Ectodermal cell (in vitro differentiated cells): ENCODE measurements around the gene LIMS2.

Experiments
- H3K27ac ChIP-seq: 2 replicates; pipeline ENCODE4 v1.7.0; 2013; ENCODE audit warnings: mild to moderate bottlenecking, low read depth, low read length; ENCODE audit not compliant: insufficient read depth, poor library complexity, severe bottlenecking
- H3K27me3 ChIP-seq: 2 replicates; pipeline ENCODE4 v1.7.0; 2013; ENCODE audit warnings: mild to moderate bottlenecking, low read length; ENCODE audit not compliant: insufficient read depth, control insufficient read depth, poor library complexity, severe bottlenecking
- H3K36me3 ChIP-seq: one replicate; pipeline ENCODE4 v1.7.0; 2013; ENCODE audit warnings: low read length; ENCODE audit not compliant: control insufficient read depth, insufficient read depth
- H3K4me1 ChIP-seq: one replicate; pipeline ENCODE4 v1.7.0; 2013; ENCODE audit warnings: low read length; ENCODE audit not compliant: control insufficient read depth, insufficient read depth
- H3K4me3 ChIP-seq: 2 replicates; pipeline ENCODE4 v1.7.0; 2013; ENCODE audit warnings: low read depth, low read length, control low read depth; ENCODE audit not compliant: insufficient read depth
- H3K9me3 ChIP-seq: 2 replicates; pipeline ENCODE4 v1.7.0; 2013; ENCODE audit warnings: mild to moderate bottlenecking, low read length, moderate library complexity; ENCODE audit not compliant: control insufficient read depth
- WGBS, 2 experiments: methylation state at CpG; one replicate each; pipeline ENCODE4 v1.1.7; 2013; ENCODE audit warnings: missing lambda C conversion rate in 2 of 2; 5-methylcytosine and 5-hydroxymethylcytosine counted together

The LIMS2 gene

GRCh38 chr2:127618551-127619202 is 56.7 kb downstream of the LIMS2 start:
- WGBS, 2 experiments: 82% methylated on average over 7 of the region's 7 CpGs
- Histone ChIP-seq H3K9me3 (no peaks in the 10 kb centered on the region), H3K27ac (no peak overlapping the region), H3K36me3 (no peaks in the 10 kb centered on the region), H3K4me1 (peaks cover 5% of the 10 kb centered on the region), H3K4me3 (no peak overlapping the region), H3K27me3 (no peaks in the 10 kb centered on the region)

- Histone ChIP-seq H3K36me3 (no peaks in the 10 kb centered on the region), H3K27ac (no peak overlapping the region)
These were observed 59.7 kb downstream of the LIMS2 start for GRCh38 chr2:127615511-127616166.

GRCh38 chr2:127614731-127615130 is 60.6 kb downstream of the LIMS2 start:
- Histone ChIP-seq H3K9me3 (no peaks in the 10 kb centered on the region), H3K27ac (no peak overlapping the region), H3K4me3 (no peak overlapping the region), H3K4me1 (peaks cover 5% of the 10 kb centered on the region), H3K36me3 (no peaks in the 10 kb centered on the region), H3K27me3 (no peaks in the 10 kb centered on the region)
- WGBS, 2 experiments: 89 to 92% methylated on average over 3 of the region's 3 CpGs

More at GRCh38 chr2:127615511-127616166, 59.7 kb downstream of the LIMS2 start:
- H3K4me3 ChIP-seq: no peak overlapping the region
- H3K27me3 ChIP-seq: no peaks in the 10 kb centered on the region
- WGBS, 2 experiments: 92% methylated on average over 18 of the region's 18 CpGs
- no peaks in the 10 kb centered on the region for H3K9me3 ChIP-seq
- H3K4me1 ChIP-seq: peaks cover 5% of the 10 kb centered on the region

GRCh38 chr2:127614246-127614645 is 61.1 kb downstream of the LIMS2 start:
- 93 to 98% methylated on average over 2 of the region's 2 CpGs for WGBS, 2 experiments
- Histone ChIP-seq H3K4me3 (no peak overlapping the region), H3K9me3 (no peaks in the 10 kb centered on the region), H3K27me3 (no peaks in the 10 kb centered on the region), H3K27ac (no peak overlapping the region), H3K4me1 (peaks cover 5% of the 10 kb centered on the region), H3K36me3 (no peaks in the 10 kb centered on the region)

GRCh38 chr2:127612111-127612822 is 63.1 kb downstream of the LIMS2 start:
- Histone ChIP-seq H3K9me3 (no peaks in the 10 kb centered on the region), H3K4me1 (peaks cover 5% of the 10 kb centered on the region), H3K27ac (no peak overlapping the region), H3K4me3 (no peak overlapping the region), H3K27me3 (no peaks in the 10 kb centered on the region), H3K36me3 (no peaks in the 10 kb centered on the region)
- WGBS, 2 experiments: 85 to 87% methylated on average over 13 of the region's 13 CpGs

GRCh38 chr2:127611076-127611925 is 64.0 kb downstream of the LIMS2 start:
- no peaks in the 10 kb centered on the region for H3K9me3 ChIP-seq
- no peaks in the 10 kb centered on the region for H3K27me3 ChIP-seq
- H3K27ac ChIP-seq: no peak overlapping the region
- peaks cover 5% of the 10 kb centered on the region for H3K4me1 ChIP-seq
- no peak overlapping the region for H3K4me3 ChIP-seq
- 89 to 91% methylated on average over 11 of the region's 11 CpGs for WGBS, 2 experiments
- no peaks in the 10 kb centered on the region for H3K36me3 ChIP-seq

GRCh38 chr2:127610561-127610960 is 64.8 kb downstream of the LIMS2 start:
- 90 to 96% methylated on average over 1 of the region's 1 CpG for WGBS, 2 experiments
- no peak overlapping the region for H3K27ac ChIP-seq
- no peaks in the 10 kb centered on the region for H3K4me1 ChIP-seq
- H3K9me3 ChIP-seq: no peaks in the 10 kb centered on the region
- no peaks in the 10 kb centered on the region for H3K36me3 ChIP-seq
- H3K27me3 ChIP-seq: no peaks in the 10 kb centered on the region
- H3K4me3 ChIP-seq: no peak overlapping the region

- Histone ChIP-seq H3K27me3 (no peaks in the 10 kb centered on the region), H3K4me3 (no peak overlapping the region), H3K4me1 (no peaks in the 10 kb centered on the region), H3K36me3 (no peaks in the 10 kb centered on the region), H3K27ac (no peak overlapping the region), H3K9me3 (no peaks in the 10 kb centered on the region)
- 91 to 97% methylated on average over 8 of the region's 8 CpGs for WGBS, 2 experiments
These were observed 65.5 kb downstream of the LIMS2 start for GRCh38 chr2:127609818-127610217.

GRCh38 chr2:127609031-127609751 is 66.1 kb downstream of the LIMS2 start:
- Histone ChIP-seq H3K9me3 (no peaks in the 10 kb centered on the region), H3K27ac (no peak overlapping the region), H3K4me1 (no peaks in the 10 kb centered on the region), H3K36me3 (no peaks in the 10 kb centered on the region), H3K4me3 (no peak overlapping the region), H3K27me3 (no peaks in the 10 kb centered on the region)
- WGBS, 2 experiments: 87 to 88% methylated on average over 24 of the region's 24 CpGs
